H1 (cell line): Measurements from ENCODE around the gene CAMTA1. TPM values are rescaled to one million over a fixed set of nuclear protein-coding genes. Genes with fewer than 3 reads are reported as not detected.

Source experiments
- CTCF ChIA-PET: fragments of 300-600 bp; sonication (Branson Sonifier 250); formaldehyde crosslinking; loops from one replicate; lab custom pipeline; 2021; ENCODE audit not compliant: partially characterized antibody; lab: Charles Lee
- POLR2A ChIA-PET: fragments of 300-600 bp; sonication (Branson Sonifier 250); formaldehyde crosslinking; loops from one replicate; lab custom pipeline; 2021; ENCODE audit warnings: inconsistent platforms; ENCODE audit not compliant: partially characterized antibody; lab: Charles Lee
- DNase-seq, 2 experiments: peaks; one replicate each; pipeline versions ENCODE4 v3.0.0 to v3.0.0-alpha.2; 2010 to 2022; ENCODE audit warnings: low spot score in 2 of 2, low read depth in 1 of 2, mixed read lengths in 1 of 2
- FAIRE-seq: peaks from 2 replicates; lab custom pipeline; 2011; peaks lifted over from hg19 to GRCh38; lab: Jason Lieb, UNC
- H2AFZ ChIP-seq: 2 replicates; pipeline ENCODE4 v1.8.1; 2012; ENCODE audit warnings: low read length, inconsistent platforms
- H2AK5ac ChIP-seq: 2 replicates; pipeline ENCODE4 v1.6.1; 2013; ENCODE audit warnings: low read depth, low read length
- H2BK120ac ChIP-seq: replicated peaks from 2 replicates; pipeline ENCODE3; 2013; ENCODE audit warnings: low read depth, low read length, inconsistent platforms
- H2BK12ac ChIP-seq: 2 replicates; pipeline ENCODE4 v1.6.1; 2013; ENCODE audit warnings: low read depth, low read length
- H2BK15ac ChIP-seq: 2 replicates; pipeline ENCODE4 v1.6.1; 2013; ENCODE audit warnings: low read length
- H2BK20ac ChIP-seq: 2 replicates; pipeline ENCODE4 v1.6.1; 2013; ENCODE audit warnings: low read length
- H2BK5ac ChIP-seq: 2 replicates; pipeline ENCODE4 v1.6.1; 2013; ENCODE audit warnings: low read depth, low read length
- H3K14ac ChIP-seq: 2 replicates; pipeline ENCODE4 v1.6.1; 2013; ENCODE audit warnings: inconsistent platforms; ENCODE audit not compliant: insufficient read length
- H3K18ac ChIP-seq: 2 replicates; pipeline ENCODE4 v1.6.1; 2013; ENCODE audit warnings: low read length; ENCODE audit errors: extremely low read depth
- H3K23ac ChIP-seq: 2 replicates; pipeline ENCODE4 v1.6.1; 2013; ENCODE audit warnings: inconsistent platforms; ENCODE audit not compliant: insufficient read length
- H3K23me2 ChIP-seq: 2 replicates; pipeline ENCODE4 v1.6.1; 2013; ENCODE audit warnings: low read depth, low read length
- H3K27ac ChIP-seq: 2 replicates; pipeline ENCODE4 v1.6.1; 2011; ENCODE audit warnings: low read depth, low read length, inconsistent platforms
- H3K27me3 ChIP-seq, 4 experiments: replicated peaks in 1 of 4; 1 replicate in 1 of 4; 2 replicates in 3 of 4; pipeline versions ENCODE4 v1.6.1 to v1.8.1; 2011 to 2013; ENCODE audit warnings: low read length in 3 of 4, mild to moderate bottlenecking in 3 of 4, inconsistent platforms in 2 of 4, mixed read lengths in 2 of 4, moderate library complexity in 1 of 4; ENCODE audit not compliant: control insufficient read depth in 3 of 4, insufficient read depth in 3 of 4; ENCODE audit errors: extremely low read depth in 1 of 4
- H3K36me3 ChIP-seq, 4 experiments: 2 replicates each; pipeline versions ENCODE4 v1.6.1 to v1.8.1; 2011 to 2013; ENCODE audit warnings: mild to moderate bottlenecking in 4 of 4, low read length in 3 of 4, moderate library complexity in 2 of 4, control low read depth in 1 of 4, inconsistent platforms in 1 of 4; ENCODE audit not compliant: insufficient read depth in 4 of 4, control insufficient read depth in 2 of 4
- H3K4ac ChIP-seq: replicated peaks from 2 replicates; pipeline ENCODE3; 2013; ENCODE audit warnings: low read length, low read depth, mixed read lengths, inconsistent platforms; ENCODE audit not compliant: insufficient read length
- H3K4me1 ChIP-seq, 4 experiments: replicated peaks in 1 of 4; 1 replicate in 1 of 4; 2 replicates in 3 of 4; pipeline versions ENCODE4 v1.6.1 to v1.8.1; 2011 to 2013; ENCODE audit warnings: low read length in 3 of 4, inconsistent platforms in 2 of 4, mixed read lengths in 1 of 4; ENCODE audit not compliant: insufficient read depth in 4 of 4, control insufficient read depth in 3 of 4
- H3K4me2 ChIP-seq, 2 experiments: 2 replicates each; pipeline versions ENCODE4 v1.6.1 to v1.8.1; 2011 to 2013; ENCODE audit warnings: low read depth in 2 of 2, low read length in 2 of 2, control low read depth in 1 of 2, inconsistent platforms in 1 of 2, mild to moderate bottlenecking in 1 of 2; ENCODE audit not compliant: insufficient read depth in 1 of 2
- H3K4me3 ChIP-seq, 4 experiments: fragments of 200-600, 300-600 bp in 1 of 4; sonication (generic), shearing (Covaris generic), sonication (Bioruptor Twin) in 1 of 4; 2 replicates each; pipeline versions ENCODE4 v1.5.1 to v1.8.1; 2011 to 2016; ENCODE audit warnings: low read length in 4 of 4, low read depth in 3 of 4, control low read depth in 2 of 4, inconsistent platforms in 2 of 4, mild to moderate bottlenecking in 2 of 4, mixed read lengths in 1 of 4, moderate library complexity in 1 of 4; ENCODE audit not compliant: insufficient read depth in 2 of 4; ENCODE audit errors: extremely low read depth in 1 of 4
- H3K56ac ChIP-seq: replicated peaks from 2 replicates; pipeline ENCODE3; 2013; ENCODE audit warnings: low read depth, mild to moderate bottlenecking, mixed read lengths, low read length, inconsistent platforms; ENCODE audit not compliant: insufficient read length
- H3K79me1 ChIP-seq: 2 replicates; pipeline ENCODE4 v1.6.1; 2013; ENCODE audit warnings: low read depth, low read length, control low read depth
- H3K79me2 ChIP-seq, 2 experiments: 2 replicates each; pipeline versions ENCODE4 v1.6.1 to v1.8.1; 2012 to 2013; ENCODE audit warnings: low read length in 2 of 2, mild to moderate bottlenecking in 2 of 2, inconsistent platforms in 1 of 2; ENCODE audit not compliant: insufficient read depth in 2 of 2, control insufficient read depth in 1 of 2
- H3K9ac ChIP-seq, 4 experiments: replicated peaks in 1 of 4; 1 replicate in 1 of 4; 2 replicates in 3 of 4; pipeline versions ENCODE4 v1.6.1 to v1.8.1; 2011 to 2013; ENCODE audit warnings: low read depth in 3 of 4, low read length in 3 of 4, control low read depth in 2 of 4, mild to moderate bottlenecking in 2 of 4, moderate library complexity in 2 of 4, inconsistent platforms in 1 of 4; ENCODE audit errors: extremely low read depth in 1 of 4
- H3K9me3 ChIP-seq, 2 experiments: 2 replicates each; pipeline versions ENCODE4 v1.6.1 to v1.8.1; 2012 to 2013; ENCODE audit warnings: mild to moderate bottlenecking in 2 of 2, moderate library complexity in 2 of 2, control low read depth in 1 of 2, inconsistent platforms in 1 of 2, low read depth in 1 of 2, low read length in 1 of 2, mixed read lengths in 1 of 2; ENCODE audit not compliant: insufficient read depth in 2 of 2
- H4K20me1 ChIP-seq, 2 experiments: replicated peaks in 1 of 2; 2 replicates each; pipeline versions ENCODE3 to v1.8.1; 2011 to 2013; ENCODE audit warnings: inconsistent platforms in 2 of 2, low read length in 2 of 2, mild to moderate bottlenecking in 1 of 2; ENCODE audit not compliant: insufficient read depth in 2 of 2, control insufficient read depth in 1 of 2
- H4K5ac ChIP-seq: 2 replicates; pipeline ENCODE4 v1.6.1; 2013; ENCODE audit warnings: low read length, low read depth, mixed read lengths, inconsistent platforms; ENCODE audit not compliant: insufficient read length
- H4K8ac ChIP-seq: 2 replicates; pipeline ENCODE4 v1.8.0; 2013; ENCODE audit warnings: mild to moderate bottlenecking, moderate library complexity, low read length, inconsistent platforms; ENCODE audit not compliant: insufficient read depth; ENCODE audit errors: extremely low read depth
- H4K91ac ChIP-seq: replicated peaks from 2 replicates; pipeline ENCODE3; 2013; ENCODE audit warnings: low read length, mixed read lengths, inconsistent platforms; ENCODE audit not compliant: insufficient read length
- CHD2 ChIP-seq: IDR thresholded peaks from 2 replicates; pipeline ENCODE4 v1.6.1; 2012; ENCODE audit warnings: low read length, improper control_type of control experiment
- WGBS, 2 experiments: shearing (Covaris generic) in 1 of 2; methylation state at CpG; one replicate each; pipeline versions ENCODE4 v1.1.6 to v1.1.7; 2013 to 2015; ENCODE audit warnings: low lambda C conversion rate in 2 of 2, mixed read lengths in 2 of 2, inconsistent platforms in 1 of 2, low coverage in 1 of 2, missing lambda C conversion rate in 1 of 2; ENCODE audit not compliant: insufficient replicate concordance in 2 of 2, insufficient coverage in 1 of 2, insufficient read length in 1 of 2; ENCODE audit errors: extremely low coverage in 1 of 2, missing lambda C conversion rate in 1 of 2; 5-methylcytosine and 5-hydroxymethylcytosine counted together
- polyA plus RNA-seq, 7 experiments: library from polyadenylated mRNA; depleted of rRNA in 3 of 7; stranded (reverse) in 5 of 7; unstranded in 2 of 7; fragments of >200 nt in 5 of 7; fragments of 200-250 nt in 2 of 7; gene quantifications; 1 replicate in 5 of 7; 2 replicates in 1 of 7; 4 replicates in 1 of 7; pipeline versions ENCODE4 v1.2.1 to v1.2.3, GENCODE V29; 2011 to 2013; ENCODE audit warnings: missing spikeins in 2 of 7, mixed read lengths in 2 of 7
- total RNA-seq: library from RNA; stranded (reverse); fragmentation: NEBNext Ultra II Directional; extraction: Animal tissue kit (Norgen Biotek cat#: 25700); gene quantifications from 2 replicates; pipeline ENCODE4 v1.2.1, GENCODE V29; 2021

CAMTA1 gene
- total and polyA plus RNA-seq, 2 of the 8 experiments (the other 6 are each of a cell fraction or from before 2014, with no cell fraction given): 65.0 to 119 TPM

- Histone ChIP-seq H4K8ac (no peak overlapping the region), H3K56ac (no peak overlapping the region), H3K79me1 (no peaks in the 10 kb centered on the region), H3K4me3 (no peak overlapping the region), H4K20me1 (no peaks in the 10 kb centered on the region), H3K23me2 (no peaks in the 10 kb centered on the region), H2AFZ (no peak overlapping the region), H3K27me3 (no peaks in the 10 kb centered on the region; a peak in 1 of 7 replicates), H2BK120ac (no peak overlapping the region)
- FAIRE-seq (no peak), DNase-seq (no peak)
- no peak for TF ChIP-seq CHD2
- TF ChIP-seq, all 59 proteins: peak for 0
- Histone ChIP-seq H4K5ac (no peak overlapping the region), H4K91ac (no peak overlapping the region), H3K9ac (no peak overlapping the region), H3K18ac (no peak overlapping the region), H3K14ac (no peak overlapping the region), H2AK5ac (no peak overlapping the region), H3K4me1 (peaks cover 0 to 1% (median 0%) of the 10 kb centered on the region in 4 experiments; a peak in 3 of 7 replicates), H2BK12ac (no peak overlapping the region), H3K23ac (no peak overlapping the region), H2BK5ac (no peak overlapping the region), H3K4ac (no peak overlapping the region), H3K4me2 (no peak overlapping the region), H3K79me2 (no peaks in the 10 kb centered on the region), H2BK15ac (no peak overlapping the region), H3K27ac (no peak overlapping the region), H3K9me3 (0 out of 4 replicates have a peak, but pooled peaks cover 0 to under 1% of the 10 kb centered on the region in 2 experiments), H2BK20ac (no peak overlapping the region), H3K36me3 (no peaks in the 10 kb centered on the region)
- WGBS, 2 experiments: 95% methylated on average over 23 of the region's 24 CpGs; no CpG with 5 or more reads in 1 of the 2 experiments
- POLR2A ChIA-PET: interaction anchor here (1.3 kb wide), 1 partner anchor 334 kb away, joined by 3 read pairs; no protein-coding TSS in a partner anchor
- CTCF ChIA-PET: interaction anchor here (1.1 to 6.6 kb wide), 10 partner anchors 15 to 109 kb away, joined by 3 to 42 read pairs (median 4); no protein-coding TSS in a partner anchor
These were observed 773.9 kb downstream of the CAMTA1 start for GRCh38 chr1:7558921-7559869.
